ES-I3 (cell line): Measurements from ENCODE around the gene LRIT1.

Experiments used
- H3K36me3 ChIP-seq: 2 replicates; pipeline ENCODE4 v1.6.1; 2013; ENCODE audit warnings: mild to moderate bottlenecking, low read length, control low read depth, moderate library complexity; ENCODE audit not compliant: insufficient read depth
- H3K4me1 ChIP-seq: 2 replicates; pipeline ENCODE4 v1.6.1; 2013; ENCODE audit warnings: mild to moderate bottlenecking, control low read depth, low read length; ENCODE audit not compliant: insufficient read depth
- H3K9ac ChIP-seq: 2 replicates; pipeline ENCODE4 v1.6.1; 2013; ENCODE audit warnings: low read depth, mild to moderate bottlenecking, low read length, moderate library complexity
- H3K9me3 ChIP-seq: 2 replicates; pipeline ENCODE4 v1.6.1; 2013; ENCODE audit warnings: mild to moderate bottlenecking, low read length, moderate library complexity; ENCODE audit not compliant: control insufficient read depth, insufficient read depth

LRIT1 gene

DNA sequence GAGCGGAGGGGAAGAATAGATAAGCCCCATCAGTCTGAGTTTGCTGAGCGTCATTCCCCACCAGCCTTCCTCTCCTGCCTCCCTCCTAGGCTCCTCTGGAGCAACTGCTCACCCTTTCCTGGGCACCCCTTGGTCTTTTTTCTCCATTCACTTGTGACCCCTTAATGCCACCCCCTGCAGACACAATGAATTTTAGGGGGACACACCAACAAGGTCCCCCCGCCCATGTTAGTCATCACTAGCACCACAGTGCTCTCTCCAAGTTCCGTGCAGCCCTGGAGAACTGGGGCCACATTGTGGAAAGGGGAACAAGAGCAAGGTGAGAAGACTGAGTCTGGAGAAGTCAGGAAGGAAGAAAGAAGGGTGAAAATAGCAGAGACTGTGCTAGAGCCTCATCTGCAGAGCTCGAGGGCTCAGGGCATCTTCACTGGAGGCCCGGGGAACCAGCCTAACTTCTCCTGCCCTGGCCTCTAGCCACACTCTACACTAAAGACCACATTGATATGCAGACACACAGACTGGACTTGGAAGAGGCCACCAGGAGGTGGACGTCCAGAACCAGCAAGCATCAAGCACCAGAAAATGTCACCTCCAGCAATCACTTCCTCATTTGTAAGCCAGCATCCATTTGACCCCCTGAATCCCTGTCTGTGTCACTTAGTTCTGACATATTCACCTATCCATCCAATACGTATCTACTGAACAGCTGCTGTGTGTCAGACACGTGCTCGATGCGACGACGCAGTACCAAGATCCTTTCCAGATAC lies 21.0 kb upstream of the LRIT1 start:
- H3K4me1 ChIP-seq = peaks cover 6% of the 10 kb centered on the region; the same call in 1 of the 2 replicates
- no peaks in the 10 kb centered on the region for H3K36me3 ChIP-seq
- no peaks in the 10 kb centered on the region for H3K9me3 ChIP-seq
- H3K9ac ChIP-seq = no peak overlapping the region

DNA sequence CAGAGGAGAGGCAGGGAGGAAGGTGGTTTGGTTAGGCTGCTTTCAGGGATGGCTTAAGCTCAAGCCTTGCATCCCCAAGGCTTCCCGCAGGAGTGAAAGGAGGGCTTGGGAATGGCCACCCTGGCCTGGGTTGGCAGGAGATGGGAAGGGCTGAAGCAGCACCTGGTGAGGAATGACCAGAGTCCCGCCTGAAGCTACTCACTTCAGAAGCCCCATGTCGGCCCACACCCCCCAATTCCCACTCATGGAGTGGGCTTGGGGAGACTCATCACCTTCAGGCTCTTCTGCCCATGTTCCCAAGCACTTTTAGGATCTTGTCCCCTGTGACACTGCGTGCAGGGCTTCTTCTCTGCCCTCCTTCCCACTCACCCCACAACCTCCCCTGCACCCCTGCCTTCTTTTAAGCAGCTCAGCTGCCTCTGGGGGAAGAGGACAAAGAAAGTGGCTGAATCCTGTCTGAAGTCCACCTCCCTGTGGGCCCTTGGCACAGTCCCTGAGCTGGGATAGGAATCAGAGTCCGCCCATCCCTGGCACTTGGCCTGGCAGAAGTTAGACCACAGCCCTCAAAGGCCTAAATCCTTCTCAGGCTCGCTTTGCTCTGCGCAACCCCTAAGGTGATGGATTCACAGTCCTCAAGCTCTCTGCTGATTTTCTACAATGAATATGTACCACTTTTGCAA lies 20.0 kb upstream of the LRIT1 start:
- peaks cover 3% of the 10 kb centered on the region; the same call in 1 of the 2 replicates for H3K4me1 ChIP-seq

DNA sequence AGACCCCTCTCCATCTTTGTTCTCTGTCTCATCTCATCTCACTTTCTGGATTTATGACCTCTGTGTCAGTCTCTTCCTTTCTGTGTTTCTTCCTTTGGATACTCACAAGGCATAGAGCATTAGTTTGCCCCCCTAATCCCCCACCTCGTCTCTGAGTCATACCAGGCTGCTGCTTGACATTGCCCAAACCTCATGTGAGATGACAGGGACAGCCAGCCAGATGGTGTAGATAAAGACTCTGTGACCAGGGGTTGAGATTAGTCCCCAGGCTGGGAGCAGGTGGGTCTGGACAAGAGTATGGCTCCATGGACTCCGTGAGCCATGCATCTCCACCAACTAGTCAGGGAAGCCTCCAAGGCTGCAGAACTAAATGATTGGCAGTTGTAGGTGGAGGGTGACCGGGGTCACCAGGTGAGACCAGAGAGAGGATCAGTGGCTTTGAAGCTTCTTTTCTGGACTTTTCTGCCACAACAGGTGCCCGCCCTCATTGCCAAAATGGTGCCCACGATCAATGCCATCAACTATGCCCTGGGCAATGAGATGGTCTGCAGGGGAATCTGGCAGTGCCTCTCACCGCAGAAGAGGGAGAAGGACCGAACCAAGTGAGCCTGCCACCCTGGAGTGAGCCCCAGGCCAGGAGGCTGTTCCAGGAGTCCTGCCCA lies 16.8 kb upstream of the LRIT1 start:
- Histone ChIP-seq H3K4me1 (no peaks in the 10 kb centered on the region), H3K9me3 (no peaks in the 10 kb centered on the region), H3K36me3 (no peaks in the 10 kb centered on the region), H3K9ac (no peak overlapping the region)

More for the DNA sequence above, 20.0 kb upstream of the LRIT1 start:
- no peaks in the 10 kb centered on the region for H3K9me3 ChIP-seq
- no peak overlapping the region for H3K9ac ChIP-seq
- H3K36me3 ChIP-seq = no peaks in the 10 kb centered on the region

DNA sequence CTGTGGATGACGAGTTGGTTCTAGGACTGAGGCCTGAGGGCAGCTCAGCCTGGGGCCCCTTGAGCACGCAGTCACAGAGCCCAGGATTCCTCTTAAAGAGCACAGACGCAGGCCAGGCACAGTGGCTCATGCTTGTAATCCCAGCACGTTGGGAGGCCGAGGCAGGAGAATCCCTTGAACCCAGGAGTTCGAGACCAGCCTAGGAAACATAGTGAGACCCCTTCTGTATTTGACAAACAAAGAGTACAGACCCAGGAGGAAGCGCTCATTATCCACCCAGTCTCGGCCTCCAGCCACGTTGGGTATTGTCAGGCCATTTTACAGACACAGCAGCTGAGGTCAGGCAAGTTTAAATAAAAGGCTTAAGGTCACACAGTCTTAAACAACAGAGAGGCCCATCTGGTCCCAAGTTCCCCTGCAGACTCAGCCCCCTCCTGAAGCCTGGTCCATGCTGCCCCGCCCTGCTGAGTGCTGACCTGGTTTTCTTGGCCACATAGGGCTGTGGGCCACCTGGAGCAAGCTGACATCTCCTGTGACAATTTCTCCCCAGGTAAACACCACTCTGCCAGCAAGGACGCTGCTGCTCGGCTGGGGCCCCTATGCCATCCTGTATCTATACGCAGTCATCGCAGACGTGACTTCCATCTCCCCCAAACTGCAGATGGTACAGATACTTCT lies 16.1 kb upstream of the LRIT1 start:
- H3K4me1 ChIP-seq = no peaks in the 10 kb centered on the region
- H3K9me3 ChIP-seq = no peaks in the 10 kb centered on the region
- no peaks in the 10 kb centered on the region for H3K36me3 ChIP-seq
- H3K9ac ChIP-seq = no peak overlapping the region

DNA sequence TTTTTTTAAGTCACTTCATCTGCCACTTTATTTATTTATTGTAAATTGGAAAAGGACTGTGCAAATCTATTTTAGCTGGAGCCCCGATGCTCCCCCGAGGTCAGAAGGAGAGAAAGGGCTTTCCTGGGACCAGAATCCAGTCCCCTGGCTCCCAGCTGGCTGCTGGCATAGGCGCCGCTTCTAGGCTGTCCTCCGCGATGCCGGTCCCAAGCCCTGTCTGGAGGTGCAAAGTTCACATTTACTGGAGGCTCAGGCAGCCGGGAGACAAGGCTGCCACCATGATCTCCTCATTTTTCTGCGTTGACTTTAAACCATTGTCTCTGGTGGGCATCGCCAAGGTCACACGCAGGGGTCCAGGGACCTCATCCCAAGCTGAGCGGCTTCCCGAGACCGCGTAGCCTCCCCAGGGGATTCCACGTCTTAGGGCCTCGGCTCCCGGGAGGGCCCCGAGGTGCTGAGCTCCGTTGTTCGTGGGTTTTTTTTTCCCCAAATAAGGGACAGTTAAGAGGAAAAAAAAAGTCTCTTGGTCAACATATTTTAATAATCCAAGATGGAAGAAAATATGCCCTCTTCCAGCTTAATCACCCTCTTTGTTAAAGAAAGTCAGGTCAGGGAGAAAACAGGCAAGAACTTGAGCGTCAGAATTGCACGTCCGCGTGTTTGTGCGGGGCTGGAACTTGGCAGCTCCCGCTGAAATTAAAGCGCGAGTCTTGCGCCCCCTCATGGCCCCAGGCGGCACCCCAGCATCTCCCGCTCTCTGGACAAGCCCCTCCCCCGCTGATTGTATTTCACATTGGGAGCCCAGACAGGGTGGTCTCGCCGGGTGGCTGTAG lies 15.4 kb upstream of the LRIT1 start:
- Histone ChIP-seq H3K36me3 (no peaks in the 10 kb centered on the region), H3K4me1 (no peaks in the 10 kb centered on the region), H3K9me3 (no peaks in the 10 kb centered on the region), H3K9ac (0 out of 2 replicates have a peak overlapping the region, but pooled peaks have one; percentile 6)

DNA sequence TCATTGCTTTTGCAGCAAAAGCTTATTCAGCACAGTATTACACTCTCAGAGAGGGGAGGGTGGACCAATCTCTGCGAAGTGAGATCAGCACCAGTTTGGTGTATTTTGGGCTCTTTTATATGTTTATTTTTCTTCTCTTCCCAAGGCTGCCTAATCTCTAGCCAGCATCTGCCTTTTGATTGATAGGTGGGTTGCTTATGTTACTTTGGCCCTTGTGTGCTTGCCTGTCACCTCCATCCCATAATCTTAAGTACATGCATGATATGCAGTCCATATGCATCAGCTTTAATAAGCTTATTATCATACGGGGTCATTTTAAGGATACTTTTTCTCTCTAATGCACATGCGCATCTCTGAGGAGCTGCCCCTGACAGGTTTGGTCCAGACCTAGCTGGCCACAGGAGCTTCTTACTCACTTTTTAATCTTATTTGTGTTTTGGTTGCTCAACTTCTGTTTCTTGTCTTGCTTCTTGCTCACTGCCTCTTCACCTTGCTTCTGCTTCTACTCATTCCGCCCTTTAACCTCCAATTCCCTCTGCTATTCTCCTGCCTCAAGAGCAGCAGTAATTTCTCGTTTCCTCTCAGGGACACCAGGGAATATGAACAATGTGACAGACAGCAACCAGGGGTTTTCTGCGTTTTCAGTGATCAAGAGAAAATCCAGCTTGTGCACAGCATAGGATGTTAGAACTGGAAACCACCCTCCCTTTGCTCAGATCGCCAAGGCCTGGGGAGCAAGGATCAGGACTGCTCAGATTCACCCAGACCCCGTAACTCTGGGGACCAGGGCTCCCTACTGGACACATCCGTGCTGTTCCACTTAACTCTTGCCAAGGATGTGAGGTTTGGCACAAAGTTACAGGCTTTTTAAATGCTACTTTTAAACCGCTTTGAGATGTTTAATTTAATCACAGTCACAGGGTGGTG lies 13.5 kb upstream of the LRIT1 start:
- H3K36me3 ChIP-seq = no peaks in the 10 kb centered on the region
- no peak overlapping the region for H3K9ac ChIP-seq
- no peaks in the 10 kb centered on the region for H3K9me3 ChIP-seq
- no peaks in the 10 kb centered on the region for H3K4me1 ChIP-seq

DNA sequence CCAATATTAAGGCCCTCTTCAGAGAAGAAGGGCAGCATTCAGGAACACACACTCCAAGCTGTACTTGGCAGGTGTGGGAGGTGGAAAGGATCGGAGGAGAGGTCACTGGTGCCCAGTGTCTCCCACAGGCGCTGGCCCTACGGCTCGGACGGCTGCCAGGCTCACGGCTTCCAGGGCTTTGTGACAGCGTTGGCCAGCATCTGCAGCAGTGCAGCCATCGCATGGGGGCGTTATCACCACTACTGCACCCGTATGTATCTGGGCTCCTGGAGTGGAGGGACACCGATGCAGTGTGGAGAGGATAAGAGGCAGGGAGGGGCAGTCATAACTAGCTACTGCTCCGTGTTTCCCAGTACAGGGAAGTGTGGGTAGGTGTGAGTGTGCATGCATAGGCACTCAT lies 7.4 kb upstream of the LRIT1 start:
- Histone ChIP-seq H3K9me3 (no peaks in the 10 kb centered on the region), H3K9ac (no peak overlapping the region), H3K4me1 (peaks cover 3% of the 10 kb centered on the region; the same call in 1 of the 2 replicates), H3K36me3 (no peaks in the 10 kb centered on the region)

DNA sequence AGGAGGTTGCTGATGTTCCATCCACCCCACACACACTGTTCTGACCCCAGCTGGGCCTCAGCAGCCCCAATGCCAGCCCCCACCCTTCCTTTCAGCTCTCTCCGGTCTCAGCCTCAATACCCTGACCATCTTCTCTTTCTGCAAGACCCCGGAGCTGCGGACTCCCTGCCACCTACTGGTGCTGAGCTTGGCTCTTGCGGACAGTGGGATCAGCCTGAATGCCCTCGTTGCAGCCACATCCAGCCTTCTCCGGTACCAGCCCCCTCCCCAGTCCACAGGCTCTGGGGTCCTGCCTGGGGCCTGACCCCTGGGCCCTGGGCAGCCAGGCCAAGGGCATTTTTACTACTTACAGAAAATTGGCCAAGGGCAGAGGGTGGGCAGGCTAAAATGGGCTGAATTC lies 6.2 kb upstream of the LRIT1 start:
- no peaks in the 10 kb centered on the region for H3K9me3 ChIP-seq
- no peaks in the 10 kb centered on the region for H3K36me3 ChIP-seq
- no peak overlapping the region for H3K9ac ChIP-seq
- peaks cover 3% of the 10 kb centered on the region; the same call in 1 of the 2 replicates for H3K4me1 ChIP-seq

DNA sequence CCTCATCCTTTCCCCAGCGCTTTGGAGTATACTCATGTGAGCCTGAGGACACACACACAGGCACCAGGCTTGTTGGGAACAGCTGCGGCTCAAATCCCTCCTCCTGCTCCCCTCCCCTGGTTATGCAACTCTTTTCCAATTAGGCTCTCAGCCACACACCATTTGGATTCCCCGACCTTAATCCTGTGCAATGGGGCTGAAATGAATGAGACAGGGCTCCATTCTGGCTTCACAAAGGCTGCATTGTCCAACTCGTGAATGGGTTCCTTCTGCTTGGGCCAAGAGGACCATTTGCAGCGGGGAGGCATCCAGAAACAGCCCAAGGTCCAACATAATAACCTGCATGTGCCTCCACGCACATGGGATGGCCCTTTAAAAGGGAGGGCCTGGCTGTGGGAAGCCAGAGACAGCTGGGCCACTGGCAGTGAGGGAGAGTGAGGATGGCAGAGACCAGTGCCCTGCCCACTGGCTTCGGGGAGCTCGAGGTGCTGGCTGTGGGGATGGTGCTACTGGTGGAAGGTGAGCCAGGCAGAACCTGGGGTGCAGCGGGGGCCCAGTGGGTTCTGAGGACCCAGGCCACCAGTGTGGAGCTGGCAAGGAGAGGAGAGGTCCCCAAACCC lies 3.4 kb upstream of the LRIT1 start, which contains the start of gene RGR:
Gene RGR (plus strand): TSS at position 403 of the 620 bp plus-strand sequence. CDS start 38 bp downstream, at position 441.
- peaks cover 3% of the 10 kb centered on the region; the same call in 1 of the 2 replicates for H3K4me1 ChIP-seq
- H3K36me3 ChIP-seq = no peaks in the 10 kb centered on the region
- H3K9me3 ChIP-seq = no peaks in the 10 kb centered on the region
- H3K9ac ChIP-seq = no peak within 1 kb of the TSS

DNA sequence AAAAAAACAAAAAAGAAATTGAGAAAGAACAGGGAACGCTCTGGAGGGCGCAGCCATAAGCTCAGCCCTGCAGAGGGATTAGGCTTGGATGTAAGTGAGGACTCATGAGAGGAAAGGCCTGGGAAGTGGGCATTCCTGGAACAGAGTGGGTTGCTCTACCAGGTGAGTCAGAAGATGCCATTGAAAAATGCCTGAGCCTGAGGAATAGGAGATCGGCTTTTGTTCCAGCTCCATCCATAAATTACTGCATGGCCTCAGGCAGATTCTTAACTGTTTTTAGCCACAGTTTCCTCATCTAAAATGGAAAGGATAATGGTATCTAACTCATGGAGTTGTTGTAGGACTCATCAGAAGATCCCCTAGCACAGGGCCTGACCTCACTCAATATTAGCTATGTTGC lies 2.4 kb upstream of the LRIT1 start:
- H3K36me3 ChIP-seq = no peaks in the 10 kb centered on the region
- H3K9me3 ChIP-seq = no peaks in the 10 kb centered on the region
- H3K4me1 ChIP-seq = peaks cover 3% of the 10 kb centered on the region; the same call in 1 of the 2 replicates
- no peak overlapping the region for H3K9ac ChIP-seq

DNA sequence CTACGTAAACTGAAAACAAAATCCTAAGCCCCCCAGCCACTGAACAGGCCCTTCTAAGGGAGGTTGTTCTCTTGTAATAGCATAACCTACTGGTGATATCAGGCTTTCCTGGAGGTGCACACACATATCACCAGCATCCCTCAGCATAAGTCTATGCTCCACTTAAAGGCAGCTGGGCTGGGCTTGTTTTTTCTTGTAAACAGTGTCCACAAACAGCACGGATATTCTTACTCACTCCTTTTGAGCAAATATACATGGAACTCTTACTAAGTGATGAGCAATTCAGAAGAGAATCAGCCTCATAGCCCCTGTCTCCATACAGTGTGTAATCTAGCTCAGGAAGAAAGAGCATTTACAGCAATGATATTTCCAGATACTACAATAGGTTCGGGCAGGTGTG lies 2.4 kb downstream of the LRIT1 start:
- Histone ChIP-seq H3K9me3 (no peaks in the 10 kb centered on the region), H3K4me1 (no peaks in the 10 kb centered on the region; the same call in 1 of the 2 replicates), H3K36me3 (no peaks in the 10 kb centered on the region), H3K9ac (no peak overlapping the region)

DNA sequence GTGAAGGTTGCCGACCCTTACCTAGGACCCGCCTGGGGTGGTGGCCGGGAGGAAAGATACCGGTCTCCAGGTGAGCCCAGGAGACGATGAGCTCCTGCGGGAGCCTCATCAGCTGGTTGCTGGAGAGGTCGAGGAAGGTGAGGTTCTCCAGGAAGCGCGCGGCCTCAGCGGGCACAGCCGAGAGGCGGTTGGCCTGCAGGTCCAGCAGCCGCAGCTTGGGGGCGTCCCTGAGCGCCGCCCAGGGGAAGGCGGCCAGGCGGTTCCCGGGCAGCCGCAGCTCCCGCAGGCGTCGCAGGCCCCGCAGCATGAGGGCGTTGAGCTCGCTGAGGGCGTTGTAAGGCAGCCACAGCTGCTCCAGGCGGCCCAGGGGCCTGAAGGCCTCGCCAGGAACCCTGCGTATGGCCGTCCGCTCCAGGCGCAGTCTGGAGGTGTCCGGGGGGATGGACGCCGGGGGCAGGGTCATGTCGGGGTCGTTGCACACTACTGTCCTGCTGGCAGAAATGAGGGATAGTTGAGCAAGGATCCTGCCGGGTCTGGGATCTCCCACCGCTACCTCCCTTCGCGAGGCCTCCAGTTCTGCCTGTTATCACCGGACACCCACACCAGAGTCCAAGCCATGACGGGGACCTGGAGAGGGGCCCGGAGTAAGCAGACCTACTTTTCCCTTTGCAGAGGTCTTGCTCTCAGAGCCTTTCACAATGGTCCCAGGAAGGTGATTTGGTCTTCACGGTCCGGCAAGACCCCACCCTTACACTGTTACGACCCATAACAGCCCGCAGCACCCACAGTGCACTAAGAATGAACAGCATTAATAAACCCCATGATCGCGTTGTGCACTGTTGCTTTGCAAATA lies 3.9 kb downstream of the LRIT1 start:
- Histone ChIP-seq H3K9ac (no peak overlapping the region; the same call in 1 of the 2 replicates), H3K4me1 (no peaks in the 10 kb centered on the region), H3K9me3 (no peaks in the 10 kb centered on the region), H3K36me3 (no peaks in the 10 kb centered on the region)
